ENCODE measurements around the gene C16orf87. TPM values are rescaled to one million over a fixed set of nuclear protein-coding genes. Genes with fewer than 3 reads are reported as not detected.

Gene C16orf87
- total RNA-seq, 1 donor from 2014 or later, result 17.2 TPM

GRCh38 chr16:46746821-46747776, 83.9 kb downstream of the C16orf87 start:
- Mint-ChIP-seq H3K27me3 (no peaks in the 10 kb centered on the region), H3K9me3 (ENCODE audit: low read depth) (no peaks in the 10 kb centered on the region), H3K4me3 (ENCODE audit: low read depth) (no peak overlapping the region), H3K27ac (no peak overlapping the region), H3K4me1 (ENCODE audit: low read depth) (peaks cover 19% of the 10 kb centered on the region), H3K36me3 (ENCODE audit: insufficient read depth) (no peaks in the 10 kb centered on the region)
- no peak for DNase-seq (ENCODE audit: low spot score, unreplicated experiment)
- no peak for TF ChIP-seq CTCF (IDR thresholded peaks at IDR 0.05; ENCODE audit: unreplicated experiment)

Other genes starting within 250 kb of the C16orf87 start
- 7.7 and 8.3 TPM in 2 replicates for gene SHCBP1, start 209.8 kb downstream of the C16orf87 start, total RNA-seq
- gene VPS35, start 142.0 kb downstream of the C16orf87 start, total RNA-seq, result 128 and 132 TPM in 2 replicates
- 41.7 and 42.2 TPM in 2 replicates for gene ORC6, start 141.5 kb downstream of the C16orf87 start, total RNA-seq
- 0.75 and 0.77 TPM in 2 replicates for gene MYLK3, start 82.8 kb downstream of the C16orf87 start, total RNA-seq
- gene GPT2, start 53.2 kb upstream of the C16orf87 start, total RNA-seq, result 93.1 and 99.5 TPM in 2 replicates
- gene DNAJA2, start 142.5 kb upstream of the C16orf87 start, total RNA-seq, result 62.8 and 63.7 TPM in 2 replicates